Esophagus squamous epithelium (tissue), 5 donors: ENCODE results near the gene COA5. TPM values are rescaled to one million over a fixed set of nuclear protein-coding genes. Genes with fewer than 3 reads are reported as not detected.

Experiments used
- DNase-seq: peaks from one replicate; lab custom pipeline; 2025; lab: John Stamatoyannopoulos, UW
- H3K27ac ChIP-seq, 4 donors: fragments of 200-600 bp; sonication (generic); one replicate each; pipeline ENCODE4 v1.5.1; 2016 to 2019; ENCODE audit warnings: mild to moderate bottlenecking in 1 of 4
- H3K27me3 ChIP-seq, 4 donors: fragments of 200-600 bp; sonication (generic); 1 replicate in 3 of 4; 2 replicates in 1 of 4; pipeline versions ENCODE4 v1.5.1 to v1.6.0; 2017 to 2021; ENCODE audit warnings: antibody characterized with exemption in 1 of 4
- H3K36me3 ChIP-seq, 3 donors: fragments of 200-600 bp; sonication (generic); one replicate each; pipeline ENCODE4 v1.5.1; 2016 to 2019
- H3K4me1 ChIP-seq, 3 donors: fragments of 200-600 bp; sonication (generic); one replicate each; pipeline ENCODE4 v1.5.1; 2017 to 2019
- H3K4me3 ChIP-seq, 4 donors: fragments of 200-600 bp; sonication (generic); 1 replicate in 3 of 4; 2 replicates in 1 of 4; pipeline ENCODE4 v1.5.1; 2016 to 2019; ENCODE audit warnings: mild to moderate bottlenecking in 2 of 4, moderate library complexity in 1 of 4
- H3K9me3 ChIP-seq, 3 donors: fragments of 200-600 bp; sonication (generic); one replicate each; pipeline ENCODE4 v1.5.1; 2016 to 2019
- POLR2A ChIP-seq, 4 donors: fragments of 450-650 bp; IDR thresholded peaks; one replicate each; pipeline ENCODE4 v1.6.1; 2017; ENCODE audit warnings: antibody characterized with exemption in 4 of 4, mild to moderate bottlenecking in 4 of 4, moderate library complexity in 3 of 4
- WGBS, 2 donors: methylation state at CpG; one replicate each; pipeline ENCODE4 v1.1.5; 2018; 5-methylcytosine and 5-hydroxymethylcytosine counted together
- intact Hi-C: fragments of 100-400 bp; cut with DNase I; formaldehyde crosslinking; loops from one replicate; pipeline ENCODE4 v1.15.0; 2022
- total RNA-seq, 4 donors: library from RNA; depleted of rRNA; stranded (reverse); fragments of >200 nt; gene quantifications; one replicate each; pipeline ENCODE4 v1.1.0, GENCODE V29; 2016
- TF ChIP-seq, protein P1 (sequence below), 6 experiments: fragments of 450-650 bp in 4 of 6; fragments of 200-600 bp in 2 of 6; sonication (generic) in 2 of 6; IDR thresholded peaks; one replicate each; pipeline ENCODE4 v1.5.1; 2016 to 2019; ENCODE audit warnings: antibody characterized with exemption in 6 of 6, mild to moderate bottlenecking in 4 of 6, moderate library complexity in 4 of 6
- donor health status: DM: yes; HTN: yes; CAD: no.

The COA5 gene
- total RNA-seq, 4 donors from 2014 or later = 15.5 to 37.8 (median 19.4) TPM

DNA sequence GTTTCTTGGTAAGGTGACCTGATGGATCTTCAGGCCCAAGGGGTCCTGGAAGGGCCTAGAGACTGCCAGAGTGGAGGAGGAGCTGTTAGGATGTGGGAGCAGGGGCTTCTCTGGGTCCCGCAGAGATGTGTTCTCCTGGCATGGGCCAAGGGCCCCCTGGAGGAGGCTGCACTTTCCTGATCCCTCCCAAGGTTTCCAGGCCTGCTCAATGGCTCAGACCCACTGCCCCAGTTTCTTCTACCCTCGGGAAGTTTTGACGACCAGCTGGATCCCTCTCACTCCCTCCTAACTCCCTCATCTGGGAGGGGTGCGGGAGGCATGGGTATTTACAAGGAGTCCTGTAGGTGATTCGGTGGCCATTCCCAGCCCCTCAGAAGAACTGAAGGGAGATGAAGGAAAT lies 36.1 kb downstream of the COA5 start:
- H3K27ac ChIP-seq = no peak overlapping the region
- peaks cover 4 to 86% (median 5%) of the 10 kb centered on the region in 3 donors for H3K36me3 ChIP-seq
- 95% methylated on average over 3 of the region's 5 CpGs; no CpG with 5 or more reads in 1 of the 2 donors for whole genome bisulfite sequencing, 2 donors
- intact Hi-C loops = no loop called here
- TF ChIP-seq, protein P1, sequence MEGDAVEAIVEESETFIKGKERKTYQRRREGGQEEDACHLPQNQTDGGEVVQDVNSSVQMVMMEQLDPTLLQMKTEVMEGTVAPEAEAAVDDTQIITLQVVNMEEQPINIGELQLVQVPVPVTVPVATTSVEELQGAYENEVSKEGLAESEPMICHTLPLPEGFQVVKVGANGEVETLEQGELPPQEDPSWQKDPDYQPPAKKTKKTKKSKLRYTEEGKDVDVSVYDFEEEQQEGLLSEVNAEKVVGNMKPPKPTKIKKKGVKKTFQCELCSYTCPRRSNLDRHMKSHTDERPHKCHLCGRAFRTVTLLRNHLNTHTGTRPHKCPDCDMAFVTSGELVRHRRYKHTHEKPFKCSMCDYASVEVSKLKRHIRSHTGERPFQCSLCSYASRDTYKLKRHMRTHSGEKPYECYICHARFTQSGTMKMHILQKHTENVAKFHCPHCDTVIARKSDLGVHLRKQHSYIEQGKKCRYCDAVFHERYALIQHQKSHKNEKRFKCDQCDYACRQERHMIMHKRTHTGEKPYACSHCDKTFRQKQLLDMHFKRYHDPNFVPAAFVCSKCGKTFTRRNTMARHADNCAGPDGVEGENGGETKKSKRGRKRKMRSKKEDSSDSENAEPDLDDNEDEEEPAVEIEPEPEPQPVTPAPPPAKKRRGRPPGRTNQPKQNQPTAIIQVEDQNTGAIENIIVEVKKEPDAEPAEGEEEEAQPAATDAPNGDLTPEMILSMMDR (IDR thresholded peaks at IDR 0.05) = no peak
- no peak for TF ChIP-seq POLR2A (IDR thresholded peaks at IDR 0.05)
- H3K4me1 ChIP-seq = peaks cover 0 to 12% (median 3%) of the 10 kb centered on the region in 3 donors
- no peaks in the 10 kb centered on the region for H3K27me3 ChIP-seq
- H3K9me3 ChIP-seq = no peaks in the 10 kb centered on the region
- no peak for DNase-seq
- H3K4me3 ChIP-seq = no peak overlapping the region

- Histone ChIP-seq H3K9me3 (no peaks in the 10 kb centered on the region), H3K27ac (no peak overlapping the region), H3K27me3 (no peaks in the 10 kb centered on the region), H3K4me1 (peaks cover 0 to 12% (median 3%) of the 10 kb centered on the region in 3 donors), H3K36me3 (peaks cover 4 to 86% (median 6%) of the 10 kb centered on the region in 3 donors), H3K4me3 (no peak overlapping the region)
- intact Hi-C loops = no loop called here
- 91 to 92% methylated on average over 9 of the region's 9 CpGs for WGBS, 2 donors
- TF ChIP-seq POLR2A (IDR thresholded peaks at IDR 0.05) = no peak
- TF ChIP-seq, protein P1 (IDR thresholded peaks at IDR 0.05) = no peak
- no peak for DNase-seq
These were observed 36.5 kb downstream of the COA5 start for GRCh38 chr2:98571796-98572195.

DNA sequence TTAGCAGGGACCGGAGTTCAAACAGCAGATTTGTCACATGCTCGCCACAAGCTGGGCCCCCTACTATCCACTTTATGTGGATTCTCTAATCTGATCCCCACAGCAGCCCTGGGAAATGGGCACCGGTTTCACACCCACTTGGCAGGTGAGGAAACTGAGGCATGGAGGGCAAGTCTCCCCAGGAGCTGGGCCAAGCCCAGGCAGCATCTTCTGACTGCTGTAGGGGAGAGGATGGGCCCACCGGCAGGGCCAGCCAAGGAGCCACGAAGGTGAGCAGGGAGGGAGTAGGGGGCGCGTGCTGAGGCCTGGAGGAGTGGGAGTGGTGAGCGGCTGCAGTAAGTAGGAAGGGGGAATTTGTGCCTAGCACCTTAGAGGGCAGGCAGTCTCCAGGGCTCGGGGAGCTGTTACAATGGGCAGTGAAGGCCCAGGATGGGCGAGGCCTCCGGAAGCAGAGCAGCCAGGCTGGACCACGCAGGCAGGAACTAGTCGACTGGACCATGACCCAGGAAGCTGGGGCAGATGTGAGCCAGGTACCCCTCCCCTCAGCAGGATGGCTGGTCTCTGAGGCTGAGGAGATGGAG lies 37.1 kb downstream of the COA5 start:
- Histone ChIP-seq H3K4me1 (peaks cover 0 to 12% (median 3%) of the 10 kb centered on the region in 3 donors), H3K4me3 (no peak overlapping the region), H3K36me3 (peaks cover 6 to 86% (median 12%) of the 10 kb centered on the region in 3 donors), H3K9me3 (no peaks in the 10 kb centered on the region), H3K27ac (no peak overlapping the region), H3K27me3 (no peaks in the 10 kb centered on the region)
- WGBS, 2 donors = 91 to 100% methylated on average over 4 to 12 of the region's 13 CpGs
- intact Hi-C loops = no loop called here
- DNase-seq = no peak
- TF ChIP-seq POLR2A (IDR thresholded peaks at IDR 0.05) = no peak
- TF ChIP-seq, protein P1 (IDR thresholded peaks at IDR 0.05) = no peak

DNA sequence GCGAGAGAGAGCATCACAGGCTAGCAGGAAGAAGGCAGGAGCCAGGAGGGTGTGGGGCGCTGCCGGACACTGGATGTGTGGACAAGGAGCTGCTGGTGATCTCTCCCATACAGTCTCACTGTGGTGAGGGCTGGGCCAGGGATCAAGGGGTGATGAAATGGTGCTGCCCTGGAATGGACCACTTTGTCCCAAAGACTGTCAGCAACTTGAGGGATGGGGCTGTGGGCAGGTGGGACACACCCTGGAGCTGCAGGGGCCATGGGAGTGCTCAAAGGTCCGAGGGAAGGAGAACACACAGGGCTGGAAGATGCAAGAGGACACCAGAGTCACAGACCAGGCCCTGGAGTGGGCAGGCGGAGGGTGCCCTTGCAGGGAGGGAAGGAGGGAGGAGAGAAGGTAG lies 38.0 kb downstream of the COA5 start:
- H3K27ac ChIP-seq = no peak overlapping the region
- 94 to 95% methylated on average over 5 of the region's 5 CpGs for WGBS, 2 donors
- peaks cover 0 to 12% (median 3%) of the 10 kb centered on the region in 3 donors for H3K4me1 ChIP-seq
- H3K4me3 ChIP-seq = no peak overlapping the region
- no peak for DNase-seq
- H3K36me3 ChIP-seq = peaks cover 12 to 88% (median 14%) of the 10 kb centered on the region in 3 donors
- intact Hi-C loops = no loop called here
- H3K9me3 ChIP-seq = no peaks in the 10 kb centered on the region
- TF ChIP-seq POLR2A (IDR thresholded peaks at IDR 0.05) = no peak
- TF ChIP-seq, protein P1 (IDR thresholded peaks at IDR 0.05) = no peak
- no peaks in the 10 kb centered on the region for H3K27me3 ChIP-seq

DNA sequence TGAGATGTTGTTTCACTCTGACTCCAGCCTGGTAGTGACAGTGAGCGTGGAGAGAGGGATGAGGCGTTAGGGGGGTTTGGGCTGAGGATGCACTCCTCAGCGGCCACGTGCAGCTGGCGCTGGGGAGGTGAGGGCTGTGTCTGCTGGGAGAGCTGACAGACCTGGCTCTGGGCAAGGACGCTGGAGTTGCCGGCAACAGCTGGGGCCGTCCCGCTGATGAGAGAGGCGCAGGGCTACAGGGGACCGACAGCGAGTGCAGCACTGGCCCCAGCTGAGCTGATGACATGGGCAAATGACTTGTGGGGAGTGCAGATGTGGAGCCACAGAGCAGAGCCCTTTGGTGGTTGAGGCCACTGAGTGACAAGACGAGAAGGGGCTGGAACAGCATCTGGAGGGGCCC lies 38.4 kb downstream of the COA5 start:
- H3K27me3 ChIP-seq = no peaks in the 10 kb centered on the region
- H3K27ac ChIP-seq = no peak overlapping the region
- peaks cover 12 to 89% (median 17%) of the 10 kb centered on the region in 3 donors for H3K36me3 ChIP-seq
- intact Hi-C loops = loop anchor here (5.0 kb wide), 1 partner anchor 37 kb away; the partner anchor contains the start of genes COA5 and UNC50
- no peak for DNase-seq
- no peak overlapping the region for H3K4me3 ChIP-seq
- WGBS, 2 donors = 96 to 100% methylated on average over 6 to 9 of the region's 13 CpGs
- TF ChIP-seq POLR2A (IDR thresholded peaks at IDR 0.05) = no peak
- TF ChIP-seq, protein P1 (IDR thresholded peaks at IDR 0.05) = no peak
- peaks cover 0 to 12% (median 3%) of the 10 kb centered on the region in 3 donors for H3K4me1 ChIP-seq
- H3K9me3 ChIP-seq = no peaks in the 10 kb centered on the region
